Endothelial cell of umbilical vein (primary cell): Measurements from ENCODE around the gene NR1D1. TPM values are rescaled to one million over a fixed set of nuclear protein-coding genes. Genes with fewer than 3 reads are reported as not detected.

Experiments used
- BruUV-seq: library from RNA; stranded (reverse); fragments of 400-500 nt; replicated peaks from 2 replicates; lab custom pipeline; 2021; lab: Mats Ljungman, UMichigan
- CTCF ChIA-PET: fragments of 300-600, 350-600 bp; sonication (Branson Sonifier 250); formaldehyde crosslinking; loops from one replicate; lab custom pipeline; 2021; ENCODE audit warnings: antibody characterized with exemption, inconsistent platforms; lab: Charles Lee
- POLR2A ChIA-PET: fragments of 300-600, 350-600 bp; sonication (Branson Sonifier 250); formaldehyde crosslinking; loops from one replicate; lab custom pipeline; 2021; ENCODE audit warnings: antibody characterized with exemption, inconsistent platforms; lab: Charles Lee
- DNase-seq: peaks from one replicate; pipeline ENCODE4 v3.0.0-alpha.2; 2011; ENCODE audit warnings: low read depth, low spot score
- FAIRE-seq: peaks from 2 replicates; lab custom pipeline; 2011; peaks lifted over from hg19 to GRCh38; lab: Jason Lieb, UNC
- H2AFZ ChIP-seq: 2 replicates; pipeline ENCODE4 v1.6.0; 2012; ENCODE audit warnings: low read depth, low read length, control low read depth, inconsistent platforms
- H3K27ac ChIP-seq: 2 replicates; pipeline ENCODE4 v1.5.1; 2011; ENCODE audit warnings: low read depth, mild to moderate bottlenecking, control low read depth, low read length, moderate library complexity; ENCODE audit not compliant: insufficient read depth
- H3K27me3 ChIP-seq, 2 experiments: 2 replicates each; pipeline versions ENCODE4 v1.6.0 to v1.6.1; 2011; ENCODE audit warnings: low read length in 2 of 2, mixed read lengths in 1 of 2; ENCODE audit not compliant: control insufficient read depth in 2 of 2, insufficient read depth in 2 of 2
- H3K36me3 ChIP-seq, 2 experiments: 2 replicates in 1 of 2; 3 replicates in 1 of 2; pipeline ENCODE4 v1.5.1; 2011; ENCODE audit warnings: low read length in 2 of 2, mild to moderate bottlenecking in 1 of 2, moderate library complexity in 1 of 2; ENCODE audit not compliant: control insufficient read depth in 2 of 2, insufficient read depth in 2 of 2; ENCODE audit errors: extremely low read depth in 1 of 2
- H3K4me1 ChIP-seq: 3 replicates; pipeline ENCODE4 v1.5.1; 2011; ENCODE audit warnings: mild to moderate bottlenecking, low read length; ENCODE audit not compliant: control insufficient read depth, insufficient read depth; ENCODE audit errors: extremely low read depth
- H3K4me2 ChIP-seq: 2 replicates; pipeline ENCODE4 v1.6.1; 2011; ENCODE audit warnings: low read length, control low read depth, mixed read lengths; ENCODE audit not compliant: insufficient read depth
- H3K4me3 ChIP-seq, 3 experiments: fragments of 200-600 bp in 1 of 3; sonication (generic), shearing (Covaris generic) in 1 of 3; replicated peaks in 1 of 3; 2 replicates each; pipeline ENCODE4 v1.5.1; 2011 to 2016; ENCODE audit warnings: control low read depth in 3 of 3, low read length in 3 of 3, mild to moderate bottlenecking in 2 of 3, inconsistent platforms in 1 of 3, low read depth in 1 of 3, moderate library complexity in 1 of 3; ENCODE audit not compliant: insufficient read depth in 1 of 3
- H3K79me2 ChIP-seq: 2 replicates; pipeline ENCODE4 v1.6.0; 2012; ENCODE audit warnings: low read length, inconsistent platforms; ENCODE audit not compliant: control insufficient read depth, insufficient read depth
- H3K9ac ChIP-seq: replicated peaks from 2 replicates; pipeline ENCODE3; 2011; ENCODE audit warnings: low read length, control low read depth; ENCODE audit not compliant: insufficient read depth; ENCODE audit errors: extremely low read depth
- H3K9me1 ChIP-seq: replicated peaks from 3 replicates; pipeline ENCODE4 v1.6.0; 2011; ENCODE audit warnings: mild to moderate bottlenecking, low read length; ENCODE audit not compliant: control insufficient read depth, insufficient read depth; ENCODE audit errors: extremely low read depth
- H3K9me3 ChIP-seq: replicated peaks from 2 replicates; pipeline ENCODE4 v1.5.1; 2012; ENCODE audit warnings: low read length, inconsistent platforms; ENCODE audit not compliant: control insufficient read depth, insufficient read depth
- H4K20me1 ChIP-seq: replicated peaks from 2 replicates; pipeline ENCODE3; 2011; ENCODE audit warnings: mild to moderate bottlenecking, low read length; ENCODE audit not compliant: control insufficient read depth, insufficient read depth; ENCODE audit errors: extremely low read depth
- EZH2 ChIP-seq: IDR thresholded peaks from 2 replicates; pipeline ENCODE4 v1.6.1; 2012; ENCODE audit warnings: borderline replicate concordance, low read depth, mild to moderate bottlenecking, moderate library complexity, low read length, inconsistent platforms; ENCODE audit not compliant: severe bottlenecking
- FOS ChIP-seq: IDR thresholded peaks from 2 replicates; pipeline ENCODE4 v1.6.1; 2011; ENCODE audit warnings: mild to moderate bottlenecking, low read length, moderate library complexity, borderline replicate concordance; ENCODE audit not compliant: insufficient read depth
- GATA2 ChIP-seq: IDR thresholded peaks from 2 replicates; pipeline ENCODE4 v1.7.0; 2011; ENCODE audit warnings: low read depth, mild to moderate bottlenecking, moderate library complexity, mixed read lengths, low read length; ENCODE audit not compliant: insufficient read length, insufficient read depth
- JUN ChIP-seq: IDR thresholded peaks from 2 replicates; pipeline ENCODE4 v1.6.1; 2011; ENCODE audit warnings: borderline replicate concordance, low read depth; ENCODE audit not compliant: insufficient read length, insufficient read depth
- MYC ChIP-seq: IDR thresholded peaks from one replicate; pipeline ENCODE4 v1.6.1; 2011; ENCODE audit warnings: mild to moderate bottlenecking, low read depth, low read length
- POLR2A ChIP-seq: IDR thresholded peaks from 2 replicates; pipeline ENCODE4 v1.6.1; 2012; ENCODE audit warnings: low read depth, mild to moderate bottlenecking, control low read depth, low read length
- POLR2AphosphoS5 ChIP-seq: IDR thresholded peaks from 2 replicates; pipeline ENCODE4 v1.6.1; 2012; ENCODE audit warnings: low read depth, mild to moderate bottlenecking, control low read depth, low read length, moderate library complexity; ENCODE audit not compliant: insufficient read depth
- dilution Hi-C: fragments of 300-500 bp; cut with MboI; formaldehyde crosslinking; loops from one replicate; pipeline ENCODE4 v1.15.0; 2019; ENCODE audit warnings: low sequenced_read_pairs; ENCODE audit not compliant: extremely low pct_ligation_motif_present
- intact Hi-C: fragments of 100-400 bp; cut with micrococcal nuclease; formaldehyde crosslinking; loops from one replicate; pipeline ENCODE4 v1.10.0; 2022
- polyA plus RNA-seq, 4 experiments: library from polyadenylated mRNA; depleted of rRNA in 3 of 4; stranded (reverse) in 3 of 4; unstranded in 1 of 4; fragments of >200 nt; gene quantifications; 2 replicates each; pipeline versions ENCODE4 v1.2.1 to v1.2.3, GENCODE V29; 2011 to 2012; ENCODE audit warnings: missing spikeins in 1 of 4
- total RNA-seq: library from RNA; stranded (reverse); gene quantifications from 2 replicates; pipeline ENCODE4 v1.2.3, GENCODE V29; 2021
- TF ChIP-seq, protein P1 (sequence below): IDR thresholded peaks from 2 replicates; pipeline ENCODE4 v1.6.1; 2011; ENCODE audit not compliant: insufficient read depth, insufficient read length
- TF ChIP-seq, protein P2 (sequence below), 2 donors: IDR thresholded peaks; 1 replicate in 1 of 2; 2 replicates in 1 of 2; pipeline ENCODE4 v1.5.1; 2011; ENCODE audit warnings: low read length in 2 of 2, mild to moderate bottlenecking in 2 of 2, moderate library complexity in 2 of 2, control low read depth in 1 of 2, inconsistent platforms in 1 of 2, low read depth in 1 of 2; ENCODE audit not compliant: insufficient read depth in 1 of 2; ENCODE audit errors: extremely low read depth in 1 of 2

NR1D1 gene
- total and polyA plus RNA-seq, 2 donors (not counting 3 experiments of a cell fraction or from before 2014, with no cell fraction given): 2.5 to 5.2 TPM

DNA sequence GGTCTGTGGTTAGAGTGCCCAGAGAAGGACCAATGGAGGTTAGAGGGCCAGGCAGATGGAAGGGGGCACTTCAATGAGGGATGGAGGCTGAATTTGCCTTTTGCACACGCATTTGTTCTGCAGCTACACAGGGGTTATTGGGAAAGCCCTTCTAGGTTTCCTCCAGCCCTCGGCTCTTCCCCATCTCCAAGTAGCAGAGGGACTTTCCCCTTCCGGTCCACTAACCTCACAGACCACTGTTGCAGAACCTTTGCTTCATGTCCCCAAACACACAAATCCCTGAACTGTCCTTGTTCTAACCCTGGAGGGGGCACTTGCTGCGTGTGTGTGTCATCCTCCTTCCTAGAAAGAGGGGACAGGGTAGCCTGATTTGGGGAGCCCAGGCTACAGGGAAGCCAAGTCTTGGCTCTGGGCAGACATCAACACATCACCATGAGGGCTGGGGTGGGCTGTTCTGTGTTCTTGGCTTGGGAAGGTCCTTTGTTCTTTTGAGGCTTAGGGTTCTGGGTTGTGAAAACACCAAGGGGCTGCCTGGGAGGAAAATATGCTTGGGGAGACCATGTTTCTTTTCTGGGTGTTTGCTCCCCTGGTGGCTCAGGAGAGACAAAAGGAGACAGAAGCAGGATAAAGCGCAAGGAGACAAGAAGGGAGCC, 7.3 kb upstream of the NR1D1 start:
- Histone ChIP-seq H3K79me2 (no peaks in the 10 kb centered on the region), H3K4me1 (peaks cover 56% of the 10 kb centered on the region), H3K27me3 (no peaks in the 10 kb centered on the region), H3K27ac (peak overlapping the region; percentile 88), H3K4me3 (no peak overlapping the region), H3K4me2 (peak overlapping the region; percentile 1), H3K36me3 (no peaks in the 10 kb centered on the region), H3K9me1 (no peaks in the 10 kb centered on the region), H3K9me3 (no peaks in the 10 kb centered on the region), H2AFZ (peak overlapping the region; percentile 45), H3K9ac (peak overlapping the region; percentile 59), H4K20me1 (no peaks in the 10 kb centered on the region)
- no TSS peak for BruUV-seq
- dilution Hi-C loops: no loop called here
- DNase-seq (no peak), FAIRE-seq (no peak)
- intact Hi-C loops: loop anchor here (1.0 kb wide), 1 partner anchor 7 kb away; the partner anchor contains the start of gene NR1D1
- ChIA-PET POLR2A (no interaction called here), CTCF (no interaction called here)
- TF ChIP-seq MYC: no peak
- no peak for TF ChIP-seq POLR2AphosphoS5
- TF ChIP-seq EZH2: no peak
- TF ChIP-seq JUN: no peak
- no peak for TF ChIP-seq GATA2
- no peak for TF ChIP-seq FOS
- TF ChIP-seq, protein P1, sequence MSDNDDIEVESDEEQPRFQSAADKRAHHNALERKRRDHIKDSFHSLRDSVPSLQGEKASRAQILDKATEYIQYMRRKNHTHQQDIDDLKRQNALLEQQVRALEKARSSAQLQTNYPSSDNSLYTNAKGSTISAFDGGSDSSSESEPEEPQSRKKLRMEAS: no peak
- TF ChIP-seq, protein P2, sequence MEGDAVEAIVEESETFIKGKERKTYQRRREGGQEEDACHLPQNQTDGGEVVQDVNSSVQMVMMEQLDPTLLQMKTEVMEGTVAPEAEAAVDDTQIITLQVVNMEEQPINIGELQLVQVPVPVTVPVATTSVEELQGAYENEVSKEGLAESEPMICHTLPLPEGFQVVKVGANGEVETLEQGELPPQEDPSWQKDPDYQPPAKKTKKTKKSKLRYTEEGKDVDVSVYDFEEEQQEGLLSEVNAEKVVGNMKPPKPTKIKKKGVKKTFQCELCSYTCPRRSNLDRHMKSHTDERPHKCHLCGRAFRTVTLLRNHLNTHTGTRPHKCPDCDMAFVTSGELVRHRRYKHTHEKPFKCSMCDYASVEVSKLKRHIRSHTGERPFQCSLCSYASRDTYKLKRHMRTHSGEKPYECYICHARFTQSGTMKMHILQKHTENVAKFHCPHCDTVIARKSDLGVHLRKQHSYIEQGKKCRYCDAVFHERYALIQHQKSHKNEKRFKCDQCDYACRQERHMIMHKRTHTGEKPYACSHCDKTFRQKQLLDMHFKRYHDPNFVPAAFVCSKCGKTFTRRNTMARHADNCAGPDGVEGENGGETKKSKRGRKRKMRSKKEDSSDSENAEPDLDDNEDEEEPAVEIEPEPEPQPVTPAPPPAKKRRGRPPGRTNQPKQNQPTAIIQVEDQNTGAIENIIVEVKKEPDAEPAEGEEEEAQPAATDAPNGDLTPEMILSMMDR (IDR thresholded peaks at IDR 0.05; ENCODE audit: extremely low read depth in 1 of 2, insufficient read depth in 1 of 2, low read depth in 1 of 2, low read length in 2 of 2): no peak
- no peak for TF ChIP-seq POLR2A
